CD4-positive, alpha-beta T cell treated with Interleukin-17A for 4 hours (primary cell): ENCODE data around the gene HS6ST3.
"Not testable (repeated sequence)": the region's sequence is repeated elsewhere in the genome, so short reads cannot be mapped to it uniquely, and the experiment has no call there.

Experiments used
- DNase-seq: peaks from one replicate; pipeline ENCODE4 v3.0.0-alpha.2; 2020; ENCODE audit warnings: mixed read lengths

HS6ST3 gene

DNA sequence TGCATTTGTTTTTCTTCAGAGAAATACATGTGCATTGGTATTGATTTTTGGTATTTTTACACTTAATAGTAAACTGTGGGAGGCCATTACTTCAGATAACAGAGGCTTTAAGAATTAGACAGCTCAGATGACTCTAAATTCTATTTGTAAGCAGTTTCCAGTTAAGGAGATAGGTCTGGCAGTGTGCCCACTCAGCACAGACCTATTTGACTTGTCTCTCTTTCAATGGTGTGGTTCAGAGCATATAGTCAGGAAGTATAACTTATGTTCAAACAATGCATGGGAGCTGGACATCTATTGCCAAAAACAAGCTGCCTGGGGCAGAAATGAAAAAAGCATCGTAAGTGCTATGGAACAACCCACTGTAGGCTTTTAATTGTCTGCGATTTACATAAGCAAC is 370.7 kb downstream of the HS6ST3 start:
- DNase-seq = no peak

DNA sequence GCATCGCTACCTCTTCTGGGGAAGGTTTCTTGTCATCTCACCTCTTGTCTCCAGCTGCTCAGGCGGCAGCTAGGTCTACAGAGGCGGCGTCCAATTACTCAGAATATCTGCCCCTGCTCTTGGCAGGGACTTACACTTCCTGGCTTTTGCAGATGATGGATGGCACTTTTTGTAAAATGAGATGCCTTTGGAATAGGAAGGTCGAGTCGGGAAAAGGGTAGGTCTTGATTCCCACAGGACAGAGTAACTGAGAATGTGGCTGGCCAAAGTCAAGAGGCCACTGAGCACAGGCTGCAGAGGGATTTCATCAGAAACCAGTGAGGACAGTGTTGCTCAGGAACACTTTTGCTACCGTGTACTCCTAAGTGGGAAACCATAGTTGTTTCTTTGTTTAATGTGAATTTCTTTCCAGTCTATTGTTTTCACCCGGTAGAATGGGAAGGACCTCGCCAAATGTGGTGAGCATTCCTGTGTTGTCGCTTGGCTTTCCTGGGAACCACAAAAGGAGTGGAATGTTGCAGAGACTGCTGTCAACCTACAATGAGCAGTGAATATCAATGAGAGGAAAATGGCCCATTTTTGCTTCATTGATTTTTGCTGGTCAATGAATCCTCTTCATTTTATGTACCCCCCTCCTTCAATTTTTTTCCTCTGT is 383.7 kb downstream of the HS6ST3 start:
- no peak for DNase-seq

DNA sequence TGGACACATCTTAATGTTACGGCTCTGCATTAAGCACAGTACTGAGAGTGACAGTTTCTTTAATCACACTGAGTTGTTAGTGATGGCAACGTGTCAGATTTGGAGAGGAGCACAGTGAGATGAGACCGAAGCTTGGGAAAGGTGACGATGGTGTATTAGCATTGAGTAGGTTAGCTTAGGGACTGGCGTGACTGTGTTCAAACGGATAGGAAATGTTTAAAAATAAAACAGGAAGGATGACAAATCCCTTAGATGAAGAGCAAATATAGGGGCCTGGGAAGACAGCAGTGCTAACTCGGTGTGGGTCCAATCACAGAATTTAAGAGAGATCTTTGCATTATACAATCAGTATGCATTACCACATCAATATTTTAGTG is 384.3 kb downstream of the HS6ST3 start:
- DNase-seq = no peak

DNA sequence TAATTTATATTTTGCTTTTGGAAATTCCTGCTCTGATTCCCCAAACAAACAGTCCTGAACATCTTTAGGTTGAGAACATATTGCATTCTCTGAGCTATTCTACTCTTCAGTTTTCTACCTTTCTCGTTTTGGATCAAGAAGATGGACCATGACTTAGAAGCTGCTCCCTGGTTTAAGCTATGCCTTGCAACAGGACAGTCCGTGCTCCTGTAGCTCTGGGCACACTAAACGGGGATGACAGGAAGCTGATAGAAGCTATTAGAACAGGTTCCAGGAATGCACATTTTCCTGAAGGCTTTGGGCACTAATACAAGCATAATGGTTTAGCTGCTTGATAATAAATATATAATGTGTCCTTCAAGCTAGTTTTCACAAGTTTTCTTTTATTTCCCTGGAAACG is 385.2 kb downstream of the HS6ST3 start:
- DNase-seq = no peak

DNA sequence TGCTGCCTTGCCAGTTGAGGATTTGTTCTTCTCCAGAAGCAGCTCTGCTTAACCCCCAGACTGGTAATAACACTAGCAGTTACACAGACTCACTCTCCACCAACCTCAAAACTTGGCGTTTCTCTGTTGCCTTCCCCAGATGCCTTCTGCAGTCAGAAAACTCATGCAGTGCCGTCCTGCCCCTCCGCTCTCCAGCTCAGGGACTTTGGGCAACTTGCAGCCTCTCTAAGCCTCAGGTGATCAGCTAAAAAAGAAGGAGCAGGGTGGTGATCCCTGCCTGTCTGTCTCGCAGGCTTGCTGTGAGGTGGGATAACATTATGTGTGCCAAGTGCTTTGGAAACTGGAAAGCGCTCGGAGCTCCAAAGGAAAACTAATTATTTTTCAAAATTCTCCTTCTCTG is 391.6 kb downstream of the HS6ST3 start:
- no peak for DNase-seq

DNA sequence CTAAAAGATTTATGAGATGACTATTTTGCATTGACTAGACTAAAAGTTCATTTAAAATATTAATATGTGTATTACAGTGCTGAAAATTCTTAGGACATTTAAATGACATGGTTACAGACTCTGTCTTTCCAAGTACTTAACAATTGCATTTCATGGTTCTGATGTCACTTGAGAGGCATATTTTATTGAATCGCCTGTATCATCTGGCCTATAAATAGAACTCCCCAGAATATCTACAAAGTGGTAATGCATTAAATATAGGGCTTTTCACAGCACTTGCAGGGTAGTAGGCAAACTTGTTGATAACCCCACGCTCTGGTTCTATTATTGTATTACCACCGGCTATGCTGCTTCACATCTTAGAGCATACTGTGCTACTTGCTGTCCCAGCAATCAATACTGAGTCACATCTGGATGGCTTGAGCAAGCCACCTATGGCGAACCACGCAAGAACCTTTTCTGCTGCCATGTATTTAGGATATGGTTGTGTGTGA is 400.6 kb downstream of the HS6ST3 start:
- DNase-seq = no peak

DNA sequence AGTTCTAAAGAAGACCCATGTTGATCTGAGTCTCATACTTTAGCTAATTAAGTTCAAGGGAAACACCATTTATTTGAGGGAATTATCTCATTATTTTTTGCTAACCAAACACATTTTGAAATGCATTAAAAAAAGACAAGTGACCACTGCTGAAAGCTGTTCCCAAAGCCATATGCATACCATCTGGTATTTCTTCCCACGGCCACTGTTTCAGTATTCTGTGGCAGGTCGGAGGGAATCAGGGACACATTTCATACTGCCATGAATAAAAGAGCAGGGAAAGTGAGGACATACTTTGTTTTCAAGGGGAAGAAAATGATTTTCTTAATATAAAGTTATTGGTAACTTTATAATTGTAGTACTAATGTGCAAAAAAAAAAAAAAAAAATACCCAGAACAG is 401.2 kb downstream of the HS6ST3 start:
- no peak for DNase-seq

DNA sequence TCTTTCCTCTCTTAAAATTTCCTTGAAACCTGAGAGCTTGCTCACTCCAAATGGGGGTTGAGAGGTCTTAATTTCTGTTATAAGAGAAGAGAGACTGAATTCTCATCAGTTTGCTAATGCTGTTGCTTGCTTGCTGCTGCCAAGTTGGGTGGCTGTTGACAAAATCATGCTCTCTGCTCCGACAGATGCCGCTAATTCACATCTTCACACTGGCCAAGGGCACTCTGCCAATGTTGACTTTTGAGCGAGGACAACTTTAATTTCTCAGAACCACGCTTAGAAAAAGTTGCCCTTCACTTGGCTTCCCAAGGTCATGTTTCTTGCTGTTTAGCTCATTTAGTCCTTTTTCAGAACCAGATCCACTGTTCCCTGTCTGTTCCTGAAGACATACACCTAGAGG is 402.9 kb downstream of the HS6ST3 start:
- no peak for DNase-seq

DNA sequence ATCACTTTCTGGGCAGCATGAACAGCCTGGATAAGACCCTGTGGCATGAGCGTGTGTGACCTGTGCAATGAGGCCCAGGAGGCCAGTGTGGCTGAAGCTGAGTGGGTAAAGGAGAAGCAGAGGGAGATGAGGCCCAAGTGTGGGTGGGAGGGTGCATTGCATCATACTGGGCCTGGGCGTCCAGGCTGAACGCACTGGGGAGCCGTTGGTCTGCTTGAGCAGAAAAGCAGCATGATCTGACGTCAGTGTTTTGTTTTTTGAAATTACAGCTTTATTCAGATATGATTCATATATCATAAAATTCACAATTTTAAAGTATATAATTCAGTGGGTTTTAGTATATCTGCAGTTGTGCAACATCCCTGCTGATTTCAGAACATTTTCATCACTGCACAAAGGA is 409.7 kb downstream of the HS6ST3 start:
- DNase-seq = no peak

DNA sequence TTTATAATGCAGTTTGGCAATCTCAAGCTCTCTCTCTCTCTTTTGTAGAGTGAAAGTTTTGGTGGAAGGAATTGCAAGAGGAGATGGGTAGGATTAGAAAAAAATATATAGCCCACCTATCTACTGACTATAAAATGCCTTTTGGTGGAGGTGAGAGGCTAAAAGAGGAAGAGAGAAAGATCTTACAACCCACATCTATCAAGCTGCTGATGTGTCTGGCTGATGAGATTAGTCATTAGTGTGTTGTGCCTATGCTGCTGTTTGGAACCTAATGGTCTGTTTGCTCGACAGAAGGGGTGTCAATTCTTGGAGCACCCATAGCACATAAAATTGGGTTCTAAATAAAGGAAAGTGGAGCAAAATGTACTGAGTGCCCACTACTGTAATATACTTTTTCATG is 411.0 kb downstream of the HS6ST3 start:
- DNase-seq = no peak

DNA sequence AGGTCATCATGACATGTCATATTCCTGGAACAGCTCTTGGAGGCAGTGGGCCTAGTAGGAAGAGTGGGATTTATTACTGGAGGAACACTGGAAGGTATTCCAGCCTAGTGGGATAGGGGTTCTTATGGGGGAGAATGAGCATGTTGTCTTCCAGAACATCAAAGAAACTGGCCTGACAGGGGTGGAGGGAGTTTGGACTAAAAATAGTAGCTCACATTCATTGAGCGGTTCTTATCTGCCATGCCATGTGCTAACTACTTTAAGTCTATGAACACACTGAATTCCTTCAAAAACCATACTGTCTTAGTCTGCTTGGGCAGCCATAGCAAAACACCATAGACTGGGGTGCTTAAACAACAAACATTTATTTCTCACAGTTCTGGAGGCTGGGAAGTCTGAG is 413.6 kb downstream of the HS6ST3 start:
- DNase-seq = no peak

DNA sequence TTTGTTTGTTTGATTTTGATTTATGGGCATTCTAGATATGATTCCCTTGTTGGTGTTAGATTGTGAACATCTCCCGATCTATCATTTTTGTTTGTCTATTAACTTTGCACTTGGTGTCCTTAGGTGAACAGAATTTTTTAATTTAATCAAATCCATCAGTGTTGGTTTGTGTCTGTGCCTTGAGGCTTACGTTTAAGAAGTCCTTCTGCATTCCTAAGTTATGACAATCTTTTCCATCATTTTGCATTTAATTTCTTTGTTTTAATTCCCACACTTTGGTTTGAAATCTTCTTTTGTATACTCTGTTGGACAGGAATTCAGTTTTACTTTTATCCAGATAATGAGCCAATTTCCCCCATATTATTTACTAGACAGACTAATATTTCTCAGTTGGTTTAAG is 421.7 kb downstream of the HS6ST3 start:
- no peak for DNase-seq

DNA sequence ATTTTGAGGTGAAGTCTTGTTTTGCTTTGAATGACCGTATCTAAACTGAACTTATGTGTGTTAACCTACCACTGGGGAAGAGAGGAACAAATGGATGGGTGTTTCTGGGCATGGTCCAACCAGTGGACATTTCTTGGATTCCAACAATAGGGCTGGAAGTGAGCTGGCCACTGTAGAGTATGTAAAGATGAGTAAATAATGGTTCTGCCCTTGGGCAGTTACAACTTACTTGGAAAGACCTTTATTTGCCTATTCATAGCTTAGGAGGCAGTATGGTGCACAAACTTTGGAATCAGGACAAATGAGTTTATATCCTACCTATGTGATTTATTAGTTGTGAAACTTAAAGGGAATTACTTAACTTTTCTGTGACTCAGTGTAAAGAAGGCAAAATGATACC is 429.5 kb downstream of the HS6ST3 start:
- DNase-seq = no peak

DNA sequence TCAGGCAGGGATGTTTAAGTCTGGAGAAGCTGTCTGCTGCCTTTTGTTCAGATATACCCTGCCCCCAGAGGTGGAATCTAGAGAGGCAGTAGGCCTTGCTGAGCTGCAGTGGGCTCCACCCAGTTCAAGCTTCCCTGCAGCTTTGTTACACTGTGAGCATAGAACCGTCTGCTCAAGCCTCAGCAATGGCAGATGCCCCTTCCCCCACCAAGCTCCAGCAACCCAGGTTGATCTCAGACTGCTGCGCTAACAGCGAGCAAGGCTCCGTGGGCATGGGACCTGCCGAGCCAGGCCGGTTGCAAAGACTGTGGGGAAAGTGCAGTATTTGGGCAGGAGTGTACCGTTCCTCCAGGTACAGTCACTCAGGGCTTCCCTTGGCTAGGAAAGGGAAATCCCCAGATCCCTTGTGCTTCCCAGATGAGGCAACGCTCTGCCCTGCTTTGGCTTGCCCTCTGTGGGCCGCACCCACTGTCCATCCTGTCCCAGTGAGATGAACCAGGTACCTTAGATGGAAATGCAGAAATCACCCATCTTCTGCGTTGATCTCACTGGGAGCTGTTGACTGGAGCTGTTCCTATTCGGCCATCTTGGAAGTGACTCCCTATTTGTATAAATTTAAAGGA is 434.6 kb downstream of the HS6ST3 start:
- DNase-seq = not testable (repeated sequence)

DNA sequence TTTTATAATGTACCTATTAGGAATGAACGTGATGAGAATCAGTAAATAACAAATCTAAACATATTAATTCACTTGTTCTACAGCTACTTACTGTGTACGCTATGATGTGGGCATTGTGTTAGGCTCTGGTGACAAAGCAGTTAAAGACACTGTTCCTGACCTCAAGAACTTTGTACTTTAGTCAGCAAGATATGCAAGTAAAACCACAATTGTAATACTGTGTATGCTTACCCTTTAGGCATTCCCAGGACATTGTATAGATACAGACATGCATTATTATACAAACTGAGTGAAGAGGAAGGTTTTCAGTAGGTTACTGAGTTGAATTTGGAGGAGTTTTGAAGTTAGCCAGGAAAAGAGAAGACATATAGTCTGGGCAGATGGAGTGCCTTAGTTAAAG is 435.8 kb downstream of the HS6ST3 start:
- no peak for DNase-seq

DNA sequence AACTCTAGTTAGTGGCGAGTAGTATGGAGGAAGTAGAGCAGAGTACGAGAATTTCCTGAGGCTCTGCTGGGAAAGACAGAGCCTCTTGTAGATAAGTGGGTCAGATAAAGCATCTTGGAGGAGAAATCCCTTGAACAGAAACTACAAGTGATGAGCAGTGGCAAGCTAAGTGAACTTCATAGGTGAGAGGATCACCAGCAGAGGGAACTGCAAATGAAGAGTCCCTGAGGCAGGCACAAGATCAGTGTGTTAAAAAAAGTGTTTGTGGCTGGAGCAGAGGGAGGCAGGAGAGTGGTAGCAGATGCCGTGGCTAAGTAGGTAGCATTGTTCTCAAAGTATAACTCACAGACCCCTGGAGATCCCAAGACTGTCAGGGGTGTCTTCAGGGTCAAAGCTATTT is 437.6 kb downstream of the HS6ST3 start:
- no peak for DNase-seq

DNA sequence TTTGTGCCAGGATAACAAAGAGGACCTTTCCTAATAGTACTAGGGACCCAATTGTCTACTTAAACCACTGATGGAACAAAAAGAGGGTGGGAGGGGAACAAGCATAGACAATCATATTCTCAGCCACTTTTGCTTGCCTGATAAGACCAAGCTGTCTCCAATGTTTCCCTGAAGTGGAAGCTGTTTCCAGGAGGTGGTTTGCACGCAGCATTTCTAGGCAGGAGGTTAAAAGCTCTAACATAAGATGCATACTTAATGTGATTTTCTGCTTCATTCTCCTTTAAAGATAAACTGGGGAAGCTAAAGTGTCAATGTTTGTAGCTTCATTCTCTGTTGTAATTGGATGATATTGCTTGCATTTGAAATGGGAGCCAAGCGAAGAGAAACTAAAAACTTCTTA is 442.9 kb downstream of the HS6ST3 start:
- no peak for DNase-seq

DNA sequence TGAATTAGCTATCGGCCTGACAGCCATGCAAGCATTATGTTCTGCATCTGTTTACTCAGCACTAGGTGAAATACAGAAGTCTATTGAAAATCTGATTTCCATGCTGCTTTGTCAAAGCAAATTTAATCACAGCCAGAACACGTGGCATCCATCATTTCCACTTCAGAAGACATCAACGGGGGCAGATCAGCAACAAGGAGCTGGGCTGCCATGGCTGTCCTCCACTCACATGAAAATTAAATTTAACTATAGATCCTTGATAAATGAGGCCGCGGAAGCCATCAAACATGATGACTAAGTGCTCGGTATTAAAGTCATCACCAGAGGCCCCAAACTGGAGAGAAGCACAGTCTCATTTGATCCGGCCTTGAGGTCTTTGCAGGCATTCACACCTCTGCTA is 443.5 kb downstream of the HS6ST3 start:
- DNase-seq = no peak

DNA sequence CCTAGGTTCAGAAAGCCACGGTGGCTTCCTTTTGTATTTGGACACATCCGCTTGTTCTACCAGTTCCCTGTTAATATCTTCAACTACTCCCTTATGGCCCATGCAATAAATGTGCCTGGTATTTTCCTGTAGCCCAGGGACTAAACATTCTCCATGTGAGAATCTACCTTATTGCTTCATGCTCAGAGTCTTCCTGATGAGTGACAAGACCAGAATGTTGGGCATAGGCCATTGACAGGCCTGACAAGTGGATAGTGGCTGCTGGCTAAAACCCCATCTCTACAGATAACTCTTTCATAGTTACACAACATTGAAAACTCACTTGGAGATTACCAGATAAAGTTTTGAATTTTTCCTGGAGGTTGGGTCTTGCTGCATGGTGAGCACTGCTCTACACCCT is 449.9 kb downstream of the HS6ST3 start:
- DNase-seq = no peak

DNA sequence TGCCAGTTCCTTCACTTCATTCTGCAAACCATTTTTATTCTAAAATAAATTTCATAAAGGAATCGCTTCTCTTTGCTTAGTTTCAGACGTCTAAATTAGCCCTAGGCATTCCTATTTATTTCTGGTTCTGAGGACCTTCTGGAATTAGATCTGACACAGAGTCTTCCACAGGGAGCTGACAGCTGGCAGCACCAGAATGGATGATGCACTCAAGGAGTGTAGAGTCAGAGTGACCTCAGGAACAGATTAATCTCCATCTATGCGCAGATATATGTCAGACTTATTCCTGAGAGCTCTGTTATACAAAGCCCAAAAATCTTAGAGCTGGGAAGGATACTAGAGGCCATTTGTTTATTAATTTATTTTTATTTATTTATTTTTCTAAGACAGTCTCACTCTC is 450.8 kb downstream of the HS6ST3 start:
- DNase-seq = no peak

DNA sequence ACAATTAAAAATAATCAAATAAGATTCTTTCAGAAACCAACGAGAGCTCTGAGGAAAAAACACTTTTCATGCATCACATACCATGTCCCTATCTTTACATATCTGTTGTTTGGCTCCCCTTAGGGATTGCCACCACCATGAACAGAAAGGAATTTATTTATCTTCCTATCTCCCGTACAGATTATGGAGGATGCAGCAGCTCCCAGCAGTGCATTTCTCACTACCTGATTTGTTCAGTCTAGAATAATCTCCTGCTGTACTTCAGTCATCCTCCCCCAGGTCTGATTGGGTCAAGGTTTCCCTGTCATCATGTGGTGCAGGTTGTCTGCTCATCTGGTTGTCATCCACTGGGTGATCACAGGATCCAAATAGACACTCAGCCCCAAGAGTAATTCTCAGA is 453.1 kb downstream of the HS6ST3 start:
- no peak for DNase-seq

DNA sequence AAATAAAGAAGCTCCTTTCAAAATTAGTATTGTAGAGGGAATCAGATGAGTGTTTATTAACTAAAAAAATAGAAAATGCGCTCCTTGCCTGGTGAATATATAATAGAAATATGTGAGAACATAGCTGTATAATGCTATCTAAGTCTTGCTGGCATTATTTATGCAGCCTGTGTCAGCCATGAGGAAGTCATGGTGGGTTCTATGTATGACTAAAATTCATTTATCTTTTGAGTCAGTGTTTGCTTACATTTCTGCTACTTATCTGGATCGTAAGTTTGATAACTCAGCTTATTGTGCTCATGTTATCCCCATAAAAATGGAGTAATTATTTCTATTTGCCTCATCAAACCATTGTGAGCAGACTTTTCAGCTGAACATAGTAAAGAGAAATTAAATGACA is 455.1 kb downstream of the HS6ST3 start:
- no peak for DNase-seq

DNA sequence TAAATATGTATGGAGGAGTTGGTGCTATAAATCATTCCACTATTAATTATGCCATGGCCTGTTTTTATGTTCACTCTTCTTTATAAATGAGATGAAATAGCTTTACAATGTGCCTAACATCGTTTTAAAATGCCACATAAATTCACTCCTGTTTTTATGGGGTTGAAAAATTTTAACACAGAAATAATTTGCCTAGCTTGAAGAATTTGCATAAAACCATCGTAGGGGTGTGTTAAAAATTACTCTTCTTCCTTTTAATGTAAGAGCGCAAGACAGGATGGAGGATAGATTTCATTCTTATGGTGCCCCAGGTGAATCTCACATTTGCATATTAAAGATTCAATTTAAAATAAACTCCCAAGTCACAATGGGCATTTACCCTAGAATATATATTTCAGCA is 456.6 kb downstream of the HS6ST3 start:
- no peak for DNase-seq

DNA sequence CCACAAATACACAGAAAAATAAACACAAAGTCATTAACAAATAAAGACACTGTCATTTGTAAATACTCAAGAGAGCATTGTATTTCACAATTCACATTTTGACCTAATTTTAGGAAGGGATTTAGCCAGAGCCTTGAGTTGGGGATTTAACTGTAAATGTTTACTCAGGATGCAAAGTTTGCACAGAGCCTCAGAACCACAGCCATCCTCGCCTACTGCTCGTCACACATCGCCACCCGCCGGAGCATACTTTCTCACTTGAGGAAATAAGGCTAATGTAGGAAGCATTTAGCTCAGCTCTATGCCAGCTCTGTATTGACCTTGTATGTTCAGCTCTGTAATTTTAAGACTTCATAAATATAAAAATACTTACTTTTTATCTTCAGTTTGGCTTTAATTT is 461.6 kb downstream of the HS6ST3 start:
- no peak for DNase-seq

DNA sequence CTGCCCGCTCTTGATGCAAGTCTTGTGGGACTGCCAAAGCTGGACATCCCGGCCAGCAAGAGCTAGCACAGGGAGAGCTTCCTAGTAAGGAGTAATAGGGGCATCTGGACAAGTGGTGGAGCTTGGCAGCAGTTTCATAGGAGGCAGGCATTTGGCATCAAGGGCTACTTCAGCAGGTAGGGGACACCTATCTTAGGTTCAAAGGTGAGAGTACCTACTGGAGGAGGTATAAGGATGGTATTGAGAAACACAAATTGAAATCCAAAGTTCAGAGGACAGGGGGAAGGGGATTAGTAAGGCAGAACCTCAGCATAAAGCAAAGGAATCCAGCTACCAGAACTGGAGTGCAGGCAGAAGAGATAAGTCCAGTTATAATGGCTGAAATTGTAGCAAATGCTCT is 462.7 kb downstream of the HS6ST3 start:
- DNase-seq = no peak
